ENCODE results near the gene MBD3L1.

MBD3L1 gene

DNA sequence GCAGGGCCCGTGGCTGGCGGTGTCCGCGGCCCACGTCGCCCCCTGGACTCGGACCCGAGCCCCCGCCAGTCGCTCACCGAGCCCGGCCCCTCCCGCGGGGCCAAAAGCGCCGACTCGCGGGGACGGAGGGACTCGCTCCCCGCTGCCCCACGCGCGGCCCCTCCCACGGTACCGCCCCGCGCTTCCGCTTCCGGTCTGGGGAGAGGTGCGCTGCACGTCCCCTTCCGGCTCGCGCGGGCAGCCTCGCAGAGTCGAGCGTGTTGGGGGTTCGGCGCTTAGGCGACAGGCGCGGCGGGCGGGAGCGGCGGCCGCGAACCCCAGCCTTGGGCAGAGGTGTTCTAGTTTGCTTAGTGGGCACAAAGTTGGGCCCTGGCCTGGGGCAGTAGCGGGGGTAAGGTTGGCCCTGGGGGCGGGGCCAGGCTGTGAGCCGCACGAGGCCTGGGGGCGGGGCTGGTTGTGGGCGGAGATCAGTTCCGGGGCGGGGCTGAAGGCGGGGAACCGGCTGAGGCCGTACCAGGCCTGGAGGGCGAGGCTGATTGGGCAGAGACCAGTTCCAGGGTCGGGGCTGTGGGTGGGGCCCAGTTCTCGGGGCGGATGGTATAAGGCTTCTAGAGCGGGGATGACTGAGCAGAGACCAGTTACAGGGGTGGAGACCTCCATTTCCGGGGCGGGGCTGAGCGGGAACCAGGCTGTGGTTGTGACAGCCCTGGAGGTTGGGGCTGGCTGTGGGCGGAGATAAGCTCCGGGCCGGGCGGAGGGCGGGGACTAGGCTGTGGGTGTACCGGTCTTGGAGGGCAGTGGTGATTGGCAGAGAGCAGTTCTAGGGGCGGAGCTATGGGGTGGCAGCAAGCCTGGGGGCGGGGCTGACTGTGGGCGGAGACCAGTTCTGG, at the start of gene MBD3L1, which contains the start of gene ZNF558:
Gene MBD3L1 (plus strand): TSS at position 246 of the 890 bp plus-strand sequence. CDS start 10,302 bp downstream, outside the sequence.
Gene ZNF558 (minus strand): TSS at position 173 of the 890 bp plus-strand sequence. CDS start 9,645 bp downstream, outside the sequence.
- peak; percentile 65 for DNase-seq

DNA sequence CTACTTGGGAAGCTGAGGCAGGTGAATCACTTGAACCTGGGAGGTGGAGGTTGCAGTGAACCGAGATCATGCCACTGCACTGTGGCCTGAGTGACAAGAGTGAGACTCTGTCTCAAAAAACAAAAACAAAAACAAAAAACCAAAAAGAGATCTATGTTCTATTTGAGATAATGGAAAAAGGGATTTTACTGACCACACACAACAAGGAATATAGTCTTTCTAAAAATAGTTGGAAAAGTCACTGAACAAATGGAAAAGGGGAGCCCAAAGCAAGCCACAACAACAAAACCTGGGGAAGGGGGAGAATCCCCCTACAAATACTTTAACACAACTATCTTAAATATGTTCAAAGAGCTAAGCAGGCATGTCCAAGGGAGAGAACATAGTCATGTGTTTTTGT, 37.4 kb upstream of the MBD3L1 start:
- DNase-seq: no peak

DNA sequence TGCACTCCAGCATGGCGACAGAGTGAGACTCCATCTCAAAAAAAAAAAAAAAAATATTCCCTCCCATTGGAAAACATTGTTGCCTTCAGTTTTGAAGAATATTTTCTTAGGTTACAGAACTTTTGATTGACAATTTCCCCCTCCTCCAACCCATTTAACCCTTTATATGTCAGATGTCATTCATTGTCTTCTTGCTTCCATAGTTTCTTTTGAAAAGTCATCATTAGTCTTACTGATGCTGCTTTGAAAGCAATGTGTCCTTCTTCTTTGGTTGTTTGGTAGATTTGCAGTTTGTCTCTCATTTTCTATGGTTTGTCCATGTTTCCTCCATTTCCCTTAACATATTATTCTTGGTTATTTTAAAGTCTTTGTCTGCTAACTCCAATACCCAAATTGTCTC, 25.5 kb upstream of the MBD3L1 start:
- DNase-seq: no peak

DNA sequence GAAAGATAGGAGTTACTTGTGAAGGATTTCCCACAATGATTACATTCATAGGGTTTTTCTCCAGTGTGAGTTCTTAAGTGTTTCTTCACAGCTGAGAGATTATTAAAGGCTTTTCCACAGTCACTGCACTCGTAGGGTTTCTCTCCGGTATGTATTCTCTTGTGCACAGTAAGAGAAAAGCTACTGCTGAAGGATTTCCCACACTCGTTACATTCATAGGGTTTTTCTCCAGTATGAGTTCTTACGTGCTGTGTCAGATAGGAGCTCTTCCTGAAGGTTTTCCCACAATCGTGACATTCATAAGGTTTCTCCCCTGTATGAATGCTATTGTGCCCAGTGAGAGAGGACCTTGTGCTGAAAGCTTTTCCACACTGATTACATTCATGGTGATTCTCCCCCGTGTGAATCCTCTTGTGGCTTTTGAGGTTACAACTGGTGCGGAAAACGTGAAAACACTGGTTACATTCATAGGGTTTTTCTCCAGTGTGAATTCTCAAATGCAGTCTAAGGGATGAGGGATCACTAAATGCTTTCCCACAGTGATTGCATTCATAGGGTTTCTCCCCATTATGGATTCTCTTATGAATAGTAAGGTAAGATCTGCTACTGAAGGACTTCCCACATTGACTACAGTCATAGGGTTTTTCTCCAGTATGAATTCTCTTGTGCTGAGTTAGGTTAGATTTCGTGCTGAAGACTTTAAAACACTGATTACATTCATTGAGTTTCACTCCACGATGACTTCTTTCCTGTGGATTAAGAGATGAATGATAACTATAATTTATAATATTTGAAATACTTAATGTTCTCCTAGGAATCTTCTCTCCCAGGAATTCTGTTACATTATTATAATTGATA, 20.6 kb upstream of the MBD3L1 start:
- no peak for DNase-seq

DNA sequence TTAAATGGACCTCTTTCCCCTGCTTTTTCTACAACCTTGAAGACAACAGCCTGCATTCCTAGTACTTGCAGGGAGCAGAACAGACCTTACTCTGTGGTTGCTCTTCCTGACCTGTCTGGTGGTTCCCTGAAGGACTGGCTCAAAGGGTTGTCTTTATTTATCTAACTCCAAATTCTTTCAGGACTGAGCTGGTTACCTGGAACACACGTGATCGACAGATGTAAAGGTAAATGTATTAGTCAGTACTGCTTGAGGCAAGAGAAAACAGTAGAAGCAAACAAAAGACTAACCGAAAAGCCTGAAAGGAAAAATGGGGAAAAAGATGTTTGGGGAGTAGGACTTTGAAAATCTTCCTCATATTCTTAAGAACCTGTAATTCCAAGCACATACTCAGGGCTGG, 18.0 kb upstream of the MBD3L1 start:
- no peak for DNase-seq

DNA sequence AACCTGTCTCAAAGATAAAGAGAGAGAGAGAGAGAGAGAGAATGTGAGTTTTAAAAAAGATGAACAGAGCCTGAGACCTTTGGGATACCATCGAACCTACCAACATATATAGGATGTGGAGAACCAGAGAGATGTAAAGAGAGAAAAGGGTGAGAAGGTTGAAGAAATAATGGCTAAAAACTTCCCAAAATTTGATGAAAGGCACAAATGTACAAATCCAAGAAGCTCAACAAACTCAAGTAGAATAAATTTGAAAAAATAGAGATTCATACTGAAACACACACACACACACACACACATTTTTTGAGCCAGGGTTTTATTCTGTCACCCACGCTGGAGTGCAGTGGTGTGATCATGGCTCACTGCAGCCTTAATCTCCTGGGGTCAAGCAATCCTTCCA, 16.4 kb upstream of the MBD3L1 start:
- no peak for DNase-seq

DNA sequence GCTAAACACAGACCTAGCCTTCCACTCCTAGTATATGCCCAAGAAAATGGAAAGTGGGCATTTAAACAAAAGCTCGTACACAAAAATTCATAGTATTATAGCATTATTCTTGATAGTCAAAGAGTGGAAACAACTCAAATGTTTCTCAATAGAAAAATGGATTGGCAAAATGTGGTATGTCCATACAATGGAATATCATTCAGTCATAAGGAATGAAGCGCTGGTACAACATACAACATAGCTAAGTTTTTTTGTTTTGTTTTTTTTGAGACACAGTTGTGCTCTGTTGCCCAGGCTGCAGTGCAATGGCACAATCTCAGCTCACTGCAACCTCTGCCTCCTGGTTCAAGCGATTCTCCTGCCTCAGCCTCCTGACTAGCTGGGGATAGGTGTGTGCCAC, 11.9 kb upstream of the MBD3L1 start:
- no peak for DNase-seq

DNA sequence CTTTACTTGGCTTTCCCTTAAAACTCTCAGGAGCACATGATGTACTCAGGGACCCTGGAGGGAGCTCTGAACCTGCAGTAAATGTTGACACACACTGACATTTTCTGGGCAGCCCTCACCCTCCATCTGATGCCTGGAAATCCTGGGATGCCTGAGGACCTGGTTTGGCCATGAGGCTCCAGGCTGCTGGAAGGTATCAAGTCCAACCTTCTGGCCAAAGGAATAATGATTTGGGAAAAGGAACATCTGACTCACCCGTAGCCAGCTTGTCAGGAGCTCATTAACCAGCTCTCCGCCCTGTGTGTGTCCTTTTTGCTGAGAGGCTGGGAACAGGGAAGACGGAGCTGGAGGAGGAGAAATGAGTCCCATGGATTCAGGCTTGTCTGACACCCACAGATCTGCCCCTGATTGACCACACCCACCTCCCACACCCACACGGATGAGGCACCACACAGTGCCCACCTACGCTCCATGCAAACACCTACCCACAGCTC, 10.4 kb upstream of the MBD3L1 start:
- DNase-seq: no peak

DNA sequence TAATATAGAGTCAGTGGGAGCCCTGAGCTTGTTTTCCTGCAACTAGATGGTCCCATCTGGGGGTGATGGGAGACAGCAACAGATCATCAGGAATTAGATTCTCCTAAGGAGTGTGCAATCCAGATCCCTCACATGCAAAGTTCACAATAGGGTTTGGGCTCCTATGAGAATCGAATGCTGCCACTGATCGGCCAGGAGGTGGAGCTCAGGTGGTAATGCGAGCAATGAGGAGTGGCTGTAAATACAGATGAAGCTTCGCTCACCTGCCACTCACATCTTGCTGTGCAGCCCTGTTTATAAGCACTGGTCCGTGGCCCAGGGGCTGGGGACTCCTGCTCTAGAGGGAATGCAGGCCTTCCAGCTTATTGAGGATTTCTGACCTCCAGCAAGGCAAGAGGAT, 5.8 kb upstream of the MBD3L1 start:
- DNase-seq: no peak

DNA sequence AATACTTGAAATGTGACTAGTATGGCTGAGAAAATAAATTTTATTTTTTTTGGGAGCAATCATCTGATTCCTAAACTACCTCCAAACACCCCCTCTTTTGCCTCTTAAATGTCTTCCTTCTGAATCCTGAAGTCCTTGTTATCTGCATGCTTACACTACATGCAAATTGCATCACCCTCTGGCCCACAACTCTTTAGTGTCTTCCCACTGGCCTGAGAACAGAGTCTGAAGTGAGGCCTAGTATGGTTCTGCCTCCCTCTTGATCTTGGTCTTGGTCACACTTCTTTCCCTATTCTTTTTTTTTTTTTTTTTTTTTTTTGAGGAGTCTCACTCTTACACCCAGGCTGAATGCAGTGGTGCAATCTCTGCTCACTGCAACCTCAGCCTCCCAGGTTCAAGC, 4.9 kb upstream of the MBD3L1 start:
- no peak for DNase-seq

DNA sequence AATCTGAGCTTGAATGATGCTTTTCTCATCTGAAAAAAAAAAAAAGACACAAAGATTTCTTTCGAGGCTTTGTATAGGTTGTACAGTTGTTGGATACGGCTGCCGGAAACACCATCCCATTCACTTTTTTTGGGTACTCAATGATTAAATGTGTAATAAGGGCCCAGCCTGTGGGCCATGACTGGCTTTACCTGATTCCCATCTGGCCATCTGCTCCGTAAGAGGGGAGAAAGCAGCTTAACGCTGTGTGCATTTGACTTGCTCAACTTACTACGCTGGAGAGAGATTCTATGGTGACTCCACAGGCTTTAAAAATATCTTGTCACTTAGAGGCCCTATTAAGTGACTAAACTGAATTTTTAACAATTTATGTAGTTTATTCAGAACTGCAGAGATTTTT, 804 bp upstream of the MBD3L1 start:
- DNase-seq: no peak

DNA sequence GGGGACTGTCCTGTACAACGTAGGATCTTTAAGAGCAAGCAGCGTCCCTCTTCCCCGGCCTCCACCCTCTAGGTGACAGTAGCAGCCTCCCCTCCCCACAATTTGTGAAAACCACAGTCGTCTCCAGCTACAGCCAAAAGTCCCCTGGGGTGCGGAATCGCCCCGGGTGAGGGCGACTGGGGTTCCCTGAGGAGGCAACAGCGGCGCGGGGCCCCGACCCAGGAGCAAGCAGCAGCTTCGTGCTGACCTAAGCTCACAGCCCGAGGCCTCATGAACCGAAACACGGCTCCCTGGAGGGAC, 395 bp upstream of the MBD3L1 start:
- DNase-seq: no peak

DNA sequence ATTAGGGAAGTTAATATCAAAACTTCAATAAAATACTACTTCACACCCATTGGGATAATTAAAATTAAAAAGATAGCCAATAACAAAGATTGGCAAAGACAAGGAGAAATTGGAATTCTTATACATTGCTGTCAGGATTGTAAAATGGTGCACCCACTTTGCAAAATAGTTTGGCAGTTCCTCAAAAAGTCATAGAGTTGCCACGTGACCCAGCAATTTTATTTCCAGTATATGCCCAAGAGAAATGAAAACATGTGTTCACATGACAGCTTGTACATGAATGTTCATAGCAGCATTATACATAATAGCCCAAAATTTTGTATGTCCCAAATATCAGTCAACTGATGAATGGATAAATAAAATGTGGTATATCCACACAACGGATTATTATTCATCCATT, 3.3 kb downstream of the MBD3L1 start:
- no peak for DNase-seq

DNA sequence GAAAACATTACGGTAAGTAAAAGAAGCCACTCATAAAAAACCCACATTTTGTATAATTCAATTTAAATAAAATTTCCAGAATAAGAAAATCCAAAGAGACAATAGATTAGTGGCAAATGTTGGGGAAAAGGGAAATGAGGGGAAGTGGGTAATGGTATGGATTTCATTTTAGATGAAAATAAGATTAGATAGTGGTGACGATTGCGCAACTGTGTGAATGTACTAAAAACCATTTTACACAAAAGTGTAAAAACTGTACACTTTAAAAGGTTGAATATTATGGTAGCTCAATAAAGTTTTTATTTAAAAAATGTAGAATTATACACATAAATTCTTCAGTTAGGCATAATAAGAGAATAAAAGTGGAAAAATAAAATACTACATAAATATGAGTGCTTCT, 3.7 kb downstream of the MBD3L1 start:
- no peak for DNase-seq

DNA sequence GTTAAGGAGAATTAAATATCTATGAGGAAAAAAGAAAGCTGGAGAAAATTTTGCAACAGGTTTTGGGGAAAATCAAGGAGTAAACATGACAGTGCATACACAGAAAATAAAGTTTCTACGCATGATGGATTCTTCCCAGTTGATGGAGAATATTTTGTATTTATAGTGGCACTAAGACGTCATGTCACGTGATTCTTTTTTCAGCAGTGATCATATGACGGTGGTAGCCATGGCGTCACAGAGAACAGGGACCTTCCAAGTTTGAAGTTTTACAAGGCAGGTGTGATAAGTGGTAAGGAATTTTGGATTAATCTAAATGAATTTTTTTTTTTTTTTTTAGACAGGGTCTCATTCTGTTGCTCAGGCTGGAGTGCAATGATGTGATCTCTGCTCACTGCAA, 8.5 kb downstream of the MBD3L1 start:
- DNase-seq: no peak

DNA sequence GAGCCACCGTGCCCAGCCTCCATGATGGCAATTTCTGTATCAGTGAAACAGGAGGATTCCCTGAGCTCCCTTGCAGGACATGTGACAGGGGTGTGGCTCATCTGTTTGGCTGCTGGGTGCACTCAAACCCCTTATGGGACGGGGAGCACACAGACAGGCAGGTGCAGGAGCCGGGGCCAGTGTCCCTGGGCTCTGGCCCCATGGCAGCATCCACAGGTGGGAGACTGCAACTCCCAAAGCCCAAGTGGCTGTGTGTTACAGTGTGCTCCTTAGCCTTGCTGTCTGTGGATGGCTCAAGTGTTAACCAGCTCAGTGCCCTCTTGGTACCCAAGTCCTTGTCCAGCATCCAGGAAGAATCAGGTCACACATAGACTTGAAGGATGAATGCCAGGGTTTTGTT, 14.6 kb downstream of the MBD3L1 start:
- DNase-seq: no peak

DNA sequence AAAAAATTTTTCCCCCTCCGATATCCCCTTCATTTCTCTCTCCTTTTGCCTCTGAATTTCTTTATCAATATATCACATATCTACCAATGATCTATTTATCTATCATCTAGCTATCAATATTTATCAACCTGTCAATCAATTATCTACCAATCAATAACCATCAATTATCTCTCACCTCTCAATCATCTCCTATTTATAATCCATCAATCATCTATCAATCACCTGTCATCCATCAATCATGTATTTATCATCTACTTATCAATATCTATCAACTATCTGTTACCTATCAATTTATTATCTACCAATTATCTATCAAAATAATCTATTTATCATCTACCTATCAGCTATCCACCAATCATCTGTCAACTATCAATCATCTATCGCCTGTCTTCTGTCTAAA, 17.1 kb downstream of the MBD3L1 start:
- DNase-seq: no peak

DNA sequence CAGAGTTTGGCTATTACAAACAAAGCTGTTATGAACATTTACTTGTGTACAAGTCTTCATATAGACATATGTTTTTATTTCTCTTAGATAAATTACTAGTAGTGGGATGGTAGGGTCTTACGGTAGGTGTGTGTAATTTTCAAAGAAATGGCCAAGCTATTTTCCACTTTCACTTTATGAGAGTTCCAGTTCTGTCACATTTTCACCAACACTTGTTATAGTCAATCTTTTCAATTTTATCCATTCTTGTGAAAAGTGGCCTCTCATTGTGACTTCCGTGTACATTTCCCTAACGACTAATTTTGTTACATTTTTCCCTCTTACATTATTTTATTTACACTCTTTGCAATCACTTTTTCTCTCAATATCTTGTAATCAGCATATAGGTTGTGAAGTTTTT, 18.3 kb downstream of the MBD3L1 start:
- DNase-seq: no peak

DNA sequence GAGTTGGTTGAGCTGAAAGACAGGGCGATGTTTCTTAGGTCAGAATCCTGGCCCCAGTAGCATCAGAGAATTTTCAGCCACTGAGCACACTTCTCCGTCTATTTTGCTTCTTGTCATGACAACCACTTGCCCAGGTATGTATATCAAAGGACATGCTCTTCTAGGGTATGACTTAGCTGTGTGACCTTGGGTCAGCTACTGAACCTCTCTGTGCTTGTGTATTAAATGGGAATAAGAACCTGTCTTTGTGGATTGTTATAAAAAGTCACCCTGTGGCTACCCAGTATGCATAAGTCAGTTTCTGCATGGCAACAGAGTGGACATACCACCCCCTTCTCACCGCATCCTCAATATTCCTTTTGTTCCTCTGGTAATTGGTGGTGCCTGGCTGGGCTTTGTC, 26.1 kb downstream of the MBD3L1 start:
- no peak for DNase-seq

DNA sequence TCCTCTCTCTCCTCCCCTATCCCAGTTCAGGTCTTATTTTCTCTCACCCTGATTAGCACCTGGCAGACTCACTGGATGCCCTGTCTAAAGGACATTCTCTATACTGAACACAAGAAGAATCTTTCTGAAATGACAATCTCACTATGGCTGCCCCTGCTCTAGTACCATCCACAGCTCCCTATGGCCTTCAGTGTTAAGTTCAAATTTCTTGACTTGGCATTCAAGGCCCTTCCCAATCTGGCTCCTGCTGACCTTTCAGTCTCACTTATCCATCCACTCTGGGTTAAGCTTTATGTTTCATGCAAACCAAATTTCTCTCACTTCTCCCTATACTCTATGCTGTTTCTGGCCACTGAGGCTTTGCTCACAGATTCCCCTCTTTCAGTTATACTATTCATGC, 34.2 kb downstream of the MBD3L1 start:
- no peak for DNase-seq

DNA sequence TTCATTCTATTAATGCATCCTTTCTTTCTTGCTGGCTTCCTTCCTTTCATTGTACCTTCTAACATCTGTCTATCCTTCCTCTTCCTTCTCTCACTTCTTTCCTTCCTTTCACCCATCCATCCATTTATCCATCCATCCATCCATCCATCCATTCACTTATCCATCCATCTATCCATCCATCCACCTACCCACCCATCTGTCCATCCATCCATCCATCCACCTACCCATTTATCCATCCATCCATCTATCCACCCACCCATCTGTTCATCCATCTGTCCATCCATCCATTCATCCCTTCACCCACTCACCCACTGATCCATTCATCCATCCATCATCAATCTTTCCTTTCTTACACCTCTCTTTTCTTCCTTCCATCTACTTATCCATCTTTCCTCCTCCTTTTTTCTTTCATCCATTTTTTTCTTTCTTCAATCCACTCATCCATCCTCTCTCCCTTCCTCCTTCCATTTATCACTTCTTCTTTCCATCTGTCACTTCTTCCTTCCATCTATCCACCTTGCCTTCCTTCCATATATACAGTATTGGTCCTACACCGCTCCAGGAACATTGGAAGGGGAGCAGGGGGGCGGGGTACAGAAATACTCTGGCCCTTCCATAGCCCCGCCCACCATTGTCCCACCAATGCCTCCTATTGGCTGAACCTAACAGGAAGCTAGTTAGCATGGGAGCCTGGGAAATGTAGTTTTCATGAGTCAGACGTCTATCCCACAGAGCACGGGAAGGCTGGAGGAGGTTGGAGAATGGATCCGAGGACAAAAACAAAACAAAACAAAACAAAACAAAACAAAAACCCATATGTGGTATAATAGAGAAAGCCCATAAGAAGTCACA, 45.9 kb downstream of the MBD3L1 start:
- no peak for DNase-seq

DNA sequence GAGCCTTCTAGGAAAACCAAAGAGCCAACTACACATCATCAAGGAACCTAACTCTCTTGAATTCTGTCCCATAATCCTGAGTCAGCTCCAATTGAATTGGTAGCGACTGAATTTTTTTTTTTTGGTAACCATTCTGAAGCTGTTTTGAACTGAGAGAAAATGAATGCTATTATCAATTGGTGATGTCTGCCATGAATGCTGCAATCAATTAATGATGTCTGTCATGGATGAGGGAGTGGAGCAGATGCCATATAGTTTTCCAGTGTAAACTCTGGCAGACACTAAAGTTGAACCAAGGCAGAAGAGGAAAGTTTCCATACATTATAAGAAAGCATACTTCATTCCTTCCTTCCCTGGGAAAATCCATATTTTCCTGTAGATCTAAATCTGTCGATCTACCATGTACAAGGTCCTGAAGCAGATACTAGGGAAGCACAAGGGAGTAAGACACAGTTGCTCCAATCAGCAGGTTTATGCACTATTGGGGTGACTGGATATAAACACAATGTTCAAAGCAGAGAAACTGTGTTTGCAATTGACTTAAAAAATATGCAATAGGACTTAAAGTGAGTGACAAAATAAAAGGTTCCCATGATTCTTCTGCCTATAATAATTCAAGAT, 48.8 kb downstream of the MBD3L1 start:
- DNase-seq: no peak

DNA sequence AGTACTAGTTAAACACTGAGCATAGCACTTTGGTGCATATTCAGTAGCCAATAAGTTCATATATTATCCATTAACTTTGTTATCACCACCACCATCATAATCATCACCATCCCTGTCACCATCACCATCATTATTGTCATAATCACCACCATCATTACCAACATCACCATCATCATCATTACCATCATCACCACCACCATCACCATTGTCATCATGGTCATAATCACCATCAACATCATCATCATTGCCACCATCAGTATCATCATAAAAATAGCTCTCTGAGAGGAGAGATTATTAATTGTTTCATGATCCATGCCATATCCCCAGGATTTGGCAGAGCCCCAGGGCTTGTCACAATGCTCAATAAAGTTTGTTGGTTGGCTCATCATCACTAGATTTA, 49.3 kb downstream of the MBD3L1 start:
- DNase-seq: no peak
